ENCODE data around the gene KCMF1. TPM values are rescaled to one million over a fixed set of nuclear protein-coding genes. Genes with fewer than 3 reads are reported as not detected.

KCMF1 gene
- polyA plus RNA-seq, 2 of the 4 experiments (the other 2 are of a cell fraction) = 77.8 to 221 TPM

GRCh38 chr2:85091838-85092237, 120.9 kb downstream of the KCMF1 start:
- TF ChIP-seq ZFP36 (IDR thresholded peaks at IDR 0.05; ENCODE audit: borderline replicate concordance, partially characterized antibody) (no peak), HES2 (IDR thresholded peaks at IDR 0.05) (no peak), JUN (IDR thresholded peaks at IDR 0.05) (no peak), ZSCAN20 (CRISPR knock-in tag; IDR thresholded peaks at IDR 0.05) (no peak), FOSB (CRISPR knock-in tag; IDR thresholded peaks at IDR 0.05) (no peak), BHLHE40 (IDR thresholded peaks at IDR 0.05; ENCODE audit: low read depth, low read length) (no peak), FOSL2 (IDR thresholded peaks at IDR 0.05) (no peak), FOSL2 (CRISPR knock-in tag; IDR thresholded peaks at IDR 0.05) (no peak), MAFK (IDR thresholded peaks at IDR 0.05; ENCODE audit: partially characterized antibody) (no peak), NPAS2 (CRISPR knock-in tag; IDR thresholded peaks at IDR 0.05; ENCODE audit: borderline replicate concordance) (no peak), HOXB5 (CRISPR knock-in tag; IDR thresholded peaks at IDR 0.05) (no peak), MAX (IDR thresholded peaks at IDR 0.05) (no peak), EHMT2 (IDR thresholded peaks at IDR 0.05; ENCODE audit: low read depth) (no peak), ESRRA (IDR thresholded peaks at IDR 0.05; ENCODE audit: borderline replicate concordance, low read length) (no peak)
- TF ChIP-seq, protein P1, sequence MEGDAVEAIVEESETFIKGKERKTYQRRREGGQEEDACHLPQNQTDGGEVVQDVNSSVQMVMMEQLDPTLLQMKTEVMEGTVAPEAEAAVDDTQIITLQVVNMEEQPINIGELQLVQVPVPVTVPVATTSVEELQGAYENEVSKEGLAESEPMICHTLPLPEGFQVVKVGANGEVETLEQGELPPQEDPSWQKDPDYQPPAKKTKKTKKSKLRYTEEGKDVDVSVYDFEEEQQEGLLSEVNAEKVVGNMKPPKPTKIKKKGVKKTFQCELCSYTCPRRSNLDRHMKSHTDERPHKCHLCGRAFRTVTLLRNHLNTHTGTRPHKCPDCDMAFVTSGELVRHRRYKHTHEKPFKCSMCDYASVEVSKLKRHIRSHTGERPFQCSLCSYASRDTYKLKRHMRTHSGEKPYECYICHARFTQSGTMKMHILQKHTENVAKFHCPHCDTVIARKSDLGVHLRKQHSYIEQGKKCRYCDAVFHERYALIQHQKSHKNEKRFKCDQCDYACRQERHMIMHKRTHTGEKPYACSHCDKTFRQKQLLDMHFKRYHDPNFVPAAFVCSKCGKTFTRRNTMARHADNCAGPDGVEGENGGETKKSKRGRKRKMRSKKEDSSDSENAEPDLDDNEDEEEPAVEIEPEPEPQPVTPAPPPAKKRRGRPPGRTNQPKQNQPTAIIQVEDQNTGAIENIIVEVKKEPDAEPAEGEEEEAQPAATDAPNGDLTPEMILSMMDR (IDR thresholded peaks at IDR 0.05) = no peak
- CTCF ChIA-PET = interaction anchor here (0.6 to 2.5 kb wide), 6 partner anchors 24 to 207 kb away, joined by 3 to 8 read pairs (median 4); no protein-coding TSS in a partner anchor
- 0 out of 6 replicates have a peak, but pooled peaks of 1 of the 2 experiments have one; percentile 24 for ATAC-seq
- H3K4me3 ChIP-seq = no peak overlapping the region
- H3K4me1 ChIP-seq = no peaks in the 10 kb centered on the region
- no peak for FAIRE-seq
- no peaks in the 10 kb centered on the region for H3K9me3 ChIP-seq
- POLR2A ChIA-PET = no interaction called here
- no peak overlapping the region for H3K27ac ChIP-seq
- 51% methylated on average over 2 of the region's 2 CpGs for WGBS (ENCODE audit: missing lambda C conversion rate)
- no peak for DNase-seq (ENCODE audit: low read depth in 1 of 2, low spot score in 1 of 2)
- no peak overlapping the region for H3K4me2 ChIP-seq

GRCh38 chr2:85095094-85095493, 124.1 kb downstream of the KCMF1 start:
- 26% methylated on average over 2 of the region's 2 CpGs for WGBS (ENCODE audit: missing lambda C conversion rate)
- H3K9me3 ChIP-seq = no peaks in the 10 kb centered on the region
- ATAC-seq = no peak
- no peaks in the 10 kb centered on the region for H3K4me1 ChIP-seq
- TF ChIP-seq, protein P2, sequence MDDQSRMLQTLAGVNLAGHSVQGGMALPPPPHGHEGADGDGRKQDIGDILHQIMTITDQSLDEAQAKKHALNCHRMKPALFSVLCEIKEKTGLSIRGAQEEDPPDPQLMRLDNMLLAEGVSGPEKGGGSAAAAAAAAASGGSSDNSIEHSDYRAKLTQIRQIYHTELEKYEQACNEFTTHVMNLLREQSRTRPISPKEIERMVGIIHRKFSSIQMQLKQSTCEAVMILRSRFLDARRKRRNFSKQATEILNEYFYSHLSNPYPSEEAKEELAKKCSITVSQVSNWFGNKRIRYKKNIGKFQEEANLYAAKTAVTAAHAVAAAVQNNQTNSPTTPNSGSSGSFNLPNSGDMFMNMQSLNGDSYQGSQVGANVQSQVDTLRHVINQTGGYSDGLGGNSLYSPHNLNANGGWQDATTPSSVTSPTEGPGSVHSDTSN (IDR thresholded peaks at IDR 0.05) = no peak
- TF ChIP-seq MYC (IDR thresholded peaks at IDR 0.05; ENCODE audit: borderline replicate concordance, low read length) = no peak
- H3K4me3 ChIP-seq = no peak overlapping the region
- no peak for FAIRE-seq
- ChIA-PET POLR2A (no interaction called here), CTCF (interaction anchor here (0.7 to 0.9 kb wide), 2 partner anchors 10 to 190 kb away, joined by 3 to 4 read pairs; no protein-coding TSS in a partner anchor)
- no peak overlapping the region for H3K4me2 ChIP-seq
- no peak for DNase-seq (ENCODE audit: low read depth in 1 of 2, low spot score in 1 of 2)
- H3K27ac ChIP-seq = no peak overlapping the region

- FAIRE-seq (no peak), ATAC-seq (no peak), DNase-seq (ENCODE audit: low read depth in 1 of 2, low spot score in 1 of 2) (no peak)
- no peak overlapping the region for H3K27ac ChIP-seq
- H3K4me3 ChIP-seq = no peak overlapping the region
- H3K9me3 ChIP-seq = no peaks in the 10 kb centered on the region
- H3K4me1 ChIP-seq = no peaks in the 10 kb centered on the region
- 77% methylated on average over 6 of the region's 6 CpGs for WGBS (ENCODE audit: missing lambda C conversion rate)
- no peak overlapping the region for H3K4me2 ChIP-seq
- ChIA-PET CTCF (no interaction called here), POLR2A (no interaction called here)
- no peak for TF ChIP-seq RNF2 (IDR thresholded peaks at IDR 0.05; ENCODE audit: borderline replicate concordance, low read depth)
- no peak for TF ChIP-seq HOXB13 (CRISPR knock-in tag; IDR thresholded peaks at IDR 0.05; ENCODE audit: low read depth)
- no peak for TF ChIP-seq RCOR1 (IDR thresholded peaks at IDR 0.05; ENCODE audit: low read depth, low read length)
- no peak for TF ChIP-seq HOXB5 (CRISPR knock-in tag; IDR thresholded peaks at IDR 0.05)
- TF ChIP-seq MAX (IDR thresholded peaks at IDR 0.05) = no peak
- no peak for TF ChIP-seq MAFK (IDR thresholded peaks at IDR 0.05; ENCODE audit: partially characterized antibody)
- TF ChIP-seq FOXS1 (CRISPR knock-in tag; IDR thresholded peaks at IDR 0.05) = no peak
- TF ChIP-seq, protein P3, sequence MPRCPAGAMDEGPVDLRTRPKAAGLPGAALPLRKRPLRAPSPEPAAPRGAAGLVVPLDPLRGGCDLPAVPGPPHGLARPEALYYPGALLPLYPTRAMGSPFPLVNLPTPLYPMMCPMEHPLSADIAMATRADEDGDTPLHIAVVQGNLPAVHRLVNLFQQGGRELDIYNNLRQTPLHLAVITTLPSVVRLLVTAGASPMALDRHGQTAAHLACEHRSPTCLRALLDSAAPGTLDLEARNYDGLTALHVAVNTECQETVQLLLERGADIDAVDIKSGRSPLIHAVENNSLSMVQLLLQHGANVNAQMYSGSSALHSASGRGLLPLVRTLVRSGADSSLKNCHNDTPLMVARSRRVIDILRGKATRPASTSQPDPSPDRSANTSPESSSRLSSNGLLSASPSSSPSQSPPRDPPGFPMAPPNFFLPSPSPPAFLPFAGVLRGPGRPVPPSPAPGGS (IDR thresholded peaks at IDR 0.05) = no peak
- TF ChIP-seq, protein P4, sequence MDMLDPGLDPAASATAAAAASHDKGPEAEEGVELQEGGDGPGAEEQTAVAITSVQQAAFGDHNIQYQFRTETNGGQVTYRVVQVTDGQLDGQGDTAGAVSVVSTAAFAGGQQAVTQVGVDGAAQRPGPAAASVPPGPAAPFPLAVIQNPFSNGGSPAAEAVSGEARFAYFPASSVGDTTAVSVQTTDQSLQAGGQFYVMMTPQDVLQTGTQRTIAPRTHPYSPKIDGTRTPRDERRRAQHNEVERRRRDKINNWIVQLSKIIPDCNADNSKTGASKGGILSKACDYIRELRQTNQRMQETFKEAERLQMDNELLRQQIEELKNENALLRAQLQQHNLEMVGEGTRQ (IDR thresholded peaks at IDR 0.05) = no peak
- no peak for TF ChIP-seq BHLHE40 (IDR thresholded peaks at IDR 0.05; ENCODE audit: low read depth, low read length)
- no peak for TF ChIP-seq SMC3 (IDR thresholded peaks at IDR 0.05)
- no peak for TF ChIP-seq ESRRA (IDR thresholded peaks at IDR 0.05; ENCODE audit: borderline replicate concordance, low read length)
- TF ChIP-seq RARB (CRISPR knock-in tag; IDR thresholded peaks at IDR 0.05) = no peak
- no peak for TF ChIP-seq KDM5A (IDR thresholded peaks at IDR 0.05)
- TF ChIP-seq ELK1 (IDR thresholded peaks at IDR 0.05; ENCODE audit: low read depth, low read length) = no peak
- TF ChIP-seq CHD4 (IDR thresholded peaks at IDR 0.05; ENCODE audit: borderline replicate concordance) = no peak
- no peak for TF ChIP-seq JUN (IDR thresholded peaks at IDR 0.05)
Observed at GRCh38 chr2:85096616-85097015, 125.7 kb downstream of the KCMF1 start.
